Liver (tissue), 3 donors: Measurements from ENCODE around the gene TWIST2.

Experiments used
- CTCF ChIP-seq: fragments of 150-350 bp; IDR thresholded peaks from 2 replicates; pipeline ENCODE4 v1.5.1; 2017; ENCODE audit warnings: improper control_type of control experiment, low read depth, low read length; ENCODE audit not compliant: missing input control
- EGR1 ChIP-seq, 2 donors: IDR thresholded peaks; 2 replicates each; pipeline ENCODE4 v1.6.1; 2016 to 2018; ENCODE audit warnings: antibody characterized with exemption in 2 of 2, low read depth in 2 of 2
- FOXA1 ChIP-seq: IDR thresholded peaks from 2 replicates; pipeline ENCODE4 v1.6.1; 2016; ENCODE audit warnings: antibody characterized with exemption
- FOXA2 ChIP-seq: IDR thresholded peaks from 2 replicates; pipeline ENCODE4 v1.6.1; 2016; ENCODE audit warnings: antibody characterized with exemption
- GABPA ChIP-seq, 2 donors: IDR thresholded peaks in 1 of 2; conservative IDR thresholded peaks in 1 of 2; 2 replicates each; pipeline ENCODE4 v1.6.1; 2016; ENCODE audit warnings: antibody characterized with exemption in 2 of 2, mild to moderate bottlenecking in 1 of 2, moderate library complexity in 1 of 2
- JUND ChIP-seq, 2 donors: IDR thresholded peaks; 2 replicates each; pipeline ENCODE4 v1.6.1; 2016; ENCODE audit warnings: antibody characterized with exemption in 2 of 2
- MAX ChIP-seq: IDR thresholded peaks from 2 replicates; pipeline ENCODE4 v1.6.1; 2016; ENCODE audit warnings: antibody characterized with exemption
- RAD21 ChIP-seq, 2 donors: IDR thresholded peaks; 2 replicates each; pipeline ENCODE4 v1.6.1; 2016; ENCODE audit warnings: antibody characterized with exemption in 2 of 2, mild to moderate bottlenecking in 2 of 2
- REST ChIP-seq: IDR thresholded peaks from 2 replicates; pipeline ENCODE4 v1.6.1; 2016; ENCODE audit warnings: antibody characterized with exemption, mild to moderate bottlenecking
- SP1 ChIP-seq: IDR thresholded peaks from 2 replicates; pipeline ENCODE4 v1.6.1; 2018; ENCODE audit warnings: antibody characterized with exemption, mild to moderate bottlenecking
- TAF1 ChIP-seq: conservative IDR thresholded peaks from 2 replicates; pipeline ENCODE4 v1.6.1; 2016; ENCODE audit warnings: antibody characterized with exemption, mild to moderate bottlenecking
- donor health status: healthy.
- donor health status: healthy.

GRCh38 chr2:238848691-238848975 lies 748 bp downstream of the TWIST2 start:
- TF ChIP-seq FOXA1 (no peak), CTCF (no peak), SP1 (no peak), REST (no peak), RAD21 (IDR thresholded peaks at IDR 0.05) (no peak), EGR1 (IDR thresholded peaks at IDR 0.05; ENCODE audit: low read depth in 2 of 2) (no peak), TAF1 (no peak), GABPA (IDR thresholded peaks at IDR 0.05 in 1 of 2, conservative IDR thresholded peaks at IDR 0.05 in 1 of 2) (no peak), MAX (no peak), JUND (IDR thresholded peaks at IDR 0.05) (no peak), FOXA2 (no peak)
